IMR-90 (cell line): ENCODE measurements around the gene TXNDC12. TPM values are rescaled to one million over a fixed set of nuclear protein-coding genes. Genes with fewer than 3 reads are reported as not detected.
"Not testable (repeated sequence)": the region's sequence is repeated elsewhere in the genome, so short reads cannot be mapped to it uniquely, and the experiment has no call there.

Experiments
- ATAC-seq: fragments of 200-7000 bp; cut with Tn5 transposase; 2 replicates; pipeline ENCODE4 v1.9.1; 2020; ENCODE audit warnings: low read depth, mild to moderate bottlenecking, moderate library complexity
- BruUV-seq: library from RNA; stranded (reverse); fragments of 400-500 nt; replicated peaks from 2 replicates; lab custom pipeline; 2021; lab: Mats Ljungman, UMichigan
- CTCF ChIA-PET: fragments of 300-600 bp; formaldehyde crosslinking; extraction: SDS; loops from one replicate; lab custom pipeline; 2021; ENCODE audit warnings: antibody characterized with exemption; lab: Yijun Ruan, JAX
- POLR2A ChIA-PET: fragments of 300-600 bp; sonication (Branson Sonifier 250); formaldehyde crosslinking; loops from one replicate; lab custom pipeline; 2022; ENCODE audit warnings: antibody characterized with exemption; ENCODE audit not compliant: unreplicated experiment; lab: Charles Lee
- DNase-seq: peaks from one replicate; pipeline ENCODE4 v3.0.0; 2013
- H2AFZ ChIP-seq: replicated peaks from 2 replicates; pipeline ENCODE3; 2013; ENCODE audit warnings: low read length, mild to moderate bottlenecking; ENCODE audit not compliant: poor library complexity
- H2AK5ac ChIP-seq: 2 replicates; pipeline ENCODE4 v1.6.1; 2013; ENCODE audit warnings: low read depth, low read length, inconsistent platforms
- H2AK9ac ChIP-seq: replicated peaks from 2 replicates; pipeline ENCODE3; 2013; ENCODE audit warnings: mild to moderate bottlenecking, low read depth, low read length, moderate library complexity; ENCODE audit not compliant: poor library complexity
- H2BK120ac ChIP-seq: 2 replicates; pipeline ENCODE4 v1.6.1; 2013; ENCODE audit warnings: low read depth, low read length, inconsistent platforms
- H2BK15ac ChIP-seq: 3 replicates; pipeline ENCODE4 v1.6.1; 2013; ENCODE audit warnings: low read depth, low read length, inconsistent platforms
- H2BK20ac ChIP-seq: 2 replicates; pipeline ENCODE4 v1.6.1; 2013; ENCODE audit warnings: low read depth, mild to moderate bottlenecking, inconsistent platforms, low read length, moderate library complexity
- H2BK5ac ChIP-seq: 2 replicates; pipeline ENCODE4 v1.6.1; 2013; ENCODE audit warnings: mild to moderate bottlenecking, low read depth, low read length, inconsistent platforms; ENCODE audit not compliant: poor library complexity, severe bottlenecking
- H3K14ac ChIP-seq: replicated peaks from 2 replicates; pipeline ENCODE4 v1.6.1; 2013; ENCODE audit warnings: low read depth, low read length, inconsistent platforms
- H3K18ac ChIP-seq: 2 replicates; pipeline ENCODE4 v1.6.1; 2013; ENCODE audit warnings: low read depth, low read length, control low read depth
- H3K23ac ChIP-seq: 2 replicates; pipeline ENCODE4 v1.6.1; 2013; ENCODE audit warnings: low read depth, low read length, inconsistent platforms
- H3K27ac ChIP-seq: 2 replicates; pipeline ENCODE4 v1.5.1; 2013; ENCODE audit warnings: mild to moderate bottlenecking, control low read depth, low read length; ENCODE audit not compliant: insufficient read depth
- H3K27me3 ChIP-seq: 2 replicates; pipeline ENCODE4 v1.6.1; 2013; ENCODE audit warnings: low read length; ENCODE audit not compliant: control insufficient read depth, insufficient read depth
- H3K36me3 ChIP-seq: 2 replicates; pipeline ENCODE4 v1.6.1; 2013; ENCODE audit warnings: low read length, mixed read lengths; ENCODE audit not compliant: control insufficient read depth, insufficient read depth
- H3K4ac ChIP-seq: 2 replicates; pipeline ENCODE4 v1.6.1; 2013; ENCODE audit warnings: low read depth, low read length, inconsistent platforms
- H3K4me1 ChIP-seq: 2 replicates; pipeline ENCODE4 v1.6.1; 2013; ENCODE audit warnings: low read length, mixed read lengths; ENCODE audit not compliant: control insufficient read depth, insufficient read depth
- H3K4me2 ChIP-seq: 2 replicates; pipeline ENCODE4 v1.6.1; 2013; ENCODE audit warnings: low read depth, mild to moderate bottlenecking, control low read depth, low read length, moderate library complexity
- H3K4me3 ChIP-seq: 2 replicates; pipeline ENCODE4 v1.5.1; 2013; ENCODE audit warnings: low read depth, mild to moderate bottlenecking, control low read depth, low read length, moderate library complexity; ENCODE audit not compliant: insufficient read depth
- H3K56ac ChIP-seq: 2 replicates; pipeline ENCODE4 v1.6.1; 2013; ENCODE audit warnings: low read length, inconsistent platforms; ENCODE audit not compliant: insufficient read depth; ENCODE audit errors: extremely low read depth
- H3K79me1 ChIP-seq, 2 experiments: 2 replicates each; pipeline ENCODE4 v1.6.1; 2013; ENCODE audit warnings: low read length in 2 of 2, inconsistent platforms in 1 of 2, low read depth in 1 of 2
- H3K9ac ChIP-seq: 2 replicates; pipeline ENCODE4 v1.6.1; 2013; ENCODE audit warnings: low read depth, low read length, control low read depth
- H3K9me1 ChIP-seq: 2 replicates; pipeline ENCODE4 v1.6.1; 2013; ENCODE audit warnings: low read length, inconsistent platforms; ENCODE audit not compliant: insufficient read depth
- H3K9me3 ChIP-seq: 2 replicates; pipeline ENCODE4 v1.6.1; 2013; ENCODE audit warnings: low read length; ENCODE audit not compliant: control insufficient read depth, insufficient read depth
- H4K20me1 ChIP-seq: 2 replicates; pipeline ENCODE4 v1.6.1; 2013; ENCODE audit warnings: low read length, inconsistent platforms; ENCODE audit not compliant: insufficient read depth
- H4K5ac ChIP-seq: 2 replicates; pipeline ENCODE4 v1.6.1; 2013; ENCODE audit warnings: mild to moderate bottlenecking, low read depth, low read length, control low read depth
- H4K8ac ChIP-seq, 2 experiments: 2 replicates each; pipeline ENCODE4 v1.6.1; 2013; ENCODE audit warnings: low read depth in 2 of 2, low read length in 2 of 2, control low read depth in 1 of 2, inconsistent platforms in 1 of 2
- H4K91ac ChIP-seq: 2 replicates; pipeline ENCODE4 v1.6.1; 2013; ENCODE audit warnings: low read depth, low read length, inconsistent platforms; ENCODE audit not compliant: insufficient read depth
- WGBS, 2 experiments: methylation state at CpG; one replicate each; pipeline versions ENCODE4 v1.1.5 to v1.1.7; 2013; ENCODE audit warnings: missing lambda C conversion rate in 2 of 2; ENCODE audit not compliant: insufficient read length in 1 of 2; ENCODE audit errors: extremely low coverage in 2 of 2; 5-methylcytosine and 5-hydroxymethylcytosine counted together
- dilution Hi-C: fragments of 300-500 bp; cut with HindIII; formaldehyde crosslinking; loops from one replicate; pipeline ENCODE4 v1.14.3; 2018; ENCODE audit warnings: low sequenced_read_pairs; ENCODE audit not compliant: unreplicated experiment
- in situ Hi-C: fragments of 300-500 bp; cut with MboI; formaldehyde crosslinking; loops from 3 replicates; pipeline ENCODE4 v1.14.3; 2019; ENCODE audit warnings: low sequenced_read_pairs, inconsistent platforms, mixed read lengths
- intact Hi-C: fragments of 100-400 bp; cut with micrococcal nuclease; formaldehyde crosslinking; loops from 2 replicates; pipeline ENCODE4 v1.10.0; 2022
- polyA plus RNA-seq, 3 experiments: library from polyadenylated mRNA; depleted of rRNA; stranded (reverse); fragments of >200 nt; gene quantifications; 2 replicates each; pipeline ENCODE4 v1.2.3, GENCODE V29; 2012; ENCODE audit warnings: low replicate concordance in 1 of 3
- total RNA-seq: library from RNA; depleted of rRNA; stranded (reverse); fragments of >200 nt; gene quantifications from 2 replicates; pipeline ENCODE4 v1.2.3, GENCODE V29; 2012

TXNDC12 gene
- total and polyA plus RNA-seq, 2 of the 4 experiments (the other 2 are of a cell fraction): 24.4 to 29.9 TPM

DNA sequence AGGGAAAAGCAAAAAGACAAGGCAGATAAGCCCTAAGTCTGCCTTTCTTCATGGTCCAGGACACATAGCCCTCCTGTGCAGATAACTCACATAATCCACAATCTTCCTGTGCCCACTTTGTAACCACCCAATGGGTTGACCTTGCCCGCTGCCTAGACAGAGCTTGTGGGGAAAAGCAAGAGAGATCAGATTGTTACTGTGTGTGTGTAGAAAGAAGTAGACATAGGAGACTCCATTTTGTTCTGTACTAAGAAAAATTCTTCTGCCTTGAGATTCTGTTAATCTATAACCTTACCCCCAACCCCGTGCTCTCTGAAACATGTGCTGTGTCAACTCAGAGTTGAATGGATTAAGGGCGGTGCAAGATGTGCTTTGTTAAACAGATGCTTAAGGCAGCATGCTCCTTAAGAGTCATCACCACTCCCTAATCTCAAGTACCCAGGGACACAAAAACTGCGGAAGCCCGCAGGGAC is 48.9 kb downstream of the TXNDC12 start:
- Histone ChIP-seq H3K27ac (peak overlapping the region; percentile 79), H3K56ac (peak overlapping the region; percentile 71), H4K8ac (peak overlapping the region; percentile 45 to 77), H3K4me2 (peak overlapping the region; percentile 30; the same call in 1 of the 2 replicates), H3K9me1 (peaks cover 13% of the 10 kb centered on the region; the same call in 1 of the 2 replicates), H4K5ac (peak overlapping the region; percentile 87), H2BK20ac (peak overlapping the region; percentile 88), H3K23ac (peak overlapping the region; percentile 68), H3K9ac (0 out of 2 replicates have a peak overlapping the region, but pooled peaks have one; percentile 16), H3K4ac (peak overlapping the region; percentile 96), H2AK5ac (peak overlapping the region; percentile 64), H2AFZ (peak overlapping the region; percentile 6), H2AK9ac (peak overlapping the region; percentile 84), H2BK120ac (peak overlapping the region; percentile 96), H2BK5ac (peak overlapping the region; percentile 85), H3K14ac (peak overlapping the region; percentile 75), H4K91ac (peak overlapping the region; percentile 98), H2BK15ac (peak overlapping the region; percentile 86; the same call in 2 of the 3 replicates), H3K18ac (peak overlapping the region; percentile 86)
- dilution Hi-C loops, H3K79me1 ChIP-seq, H3K9me3 ChIP-seq, in situ Hi-C loops, H3K27me3 ChIP-seq, H3K4me1 ChIP-seq, BruUV-seq, DNase-seq, H3K36me3 ChIP-seq, POLR2A ChIA-PET, H4K20me1 ChIP-seq, H3K4me3 ChIP-seq: not testable (repeated sequence)
- intact Hi-C loops: loop anchor here (10.0 kb wide), 1 partner anchor 371 kb away; no protein-coding TSS in a partner anchor
- peak; percentile 6; the same call in 1 of the 2 replicates for ATAC-seq
- no CpG with 5 or more reads among the region's 5 CpGs for WGBS, 2 experiments
- CTCF ChIA-PET: interaction anchor here (0.7 kb wide), 1 partner anchor 15 kb away, joined by 4 read pairs; no protein-coding TSS in a partner anchor
